GM19324 (cell line): ENCODE measurements around the gene EIF2S3B.

Experiments used
- ATAC-seq: cut with Tn5 transposase; IDR thresholded peaks from one replicate; pipeline ENCODE4 v1.9.1; 2021; ENCODE audit warnings: mild to moderate bottlenecking, moderate library complexity; ENCODE audit not compliant: unreplicated experiment, low FRiP score

EIF2S3B gene

DNA sequence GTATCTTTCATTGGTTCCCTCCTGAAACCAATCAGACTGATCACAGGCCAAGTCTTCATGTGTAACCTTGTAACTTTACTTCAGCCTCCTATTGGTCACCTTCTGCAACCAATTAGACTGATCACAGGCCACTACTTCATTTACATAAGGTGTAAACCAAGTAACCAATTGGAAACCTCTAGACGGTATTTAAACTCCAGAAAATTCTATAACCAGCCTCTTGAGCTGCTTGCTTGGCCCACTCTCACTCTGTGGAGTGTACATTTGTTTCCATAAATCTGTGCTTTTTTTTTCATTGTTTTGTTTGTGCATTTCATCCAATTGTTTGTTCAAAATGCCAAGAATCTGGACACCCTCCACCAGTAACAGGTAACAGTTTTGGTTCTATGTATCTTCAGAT, 47.5 kb downstream of the EIF2S3B start:
- ATAC-seq = no peak

DNA sequence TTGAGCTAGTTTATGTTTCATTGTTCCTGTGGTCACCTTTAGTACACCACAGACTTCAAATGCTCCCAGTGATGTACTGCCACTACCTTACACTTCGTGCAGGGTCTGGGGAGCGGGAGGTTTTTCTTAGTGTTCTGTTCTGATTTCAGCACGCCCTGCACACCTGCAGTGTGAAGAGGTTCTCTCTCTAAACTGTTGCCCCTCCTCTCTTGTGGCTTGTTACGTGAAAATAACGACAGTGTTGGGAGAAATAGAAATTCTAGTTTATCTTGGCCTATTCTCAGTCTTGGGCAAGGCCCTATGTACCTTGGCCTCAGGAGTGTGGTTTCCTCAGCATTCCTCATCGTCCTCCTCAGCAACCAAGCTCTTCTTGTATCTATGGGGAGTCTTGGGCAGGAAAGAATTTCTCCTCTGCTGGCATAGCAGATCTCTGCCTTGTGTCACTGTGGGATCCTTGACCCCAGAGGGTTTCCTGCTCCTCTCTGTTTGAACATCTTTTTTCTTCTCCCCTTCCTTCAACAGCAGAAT, 48.6 kb downstream of the EIF2S3B start:
- ATAC-seq = no peak

DNA sequence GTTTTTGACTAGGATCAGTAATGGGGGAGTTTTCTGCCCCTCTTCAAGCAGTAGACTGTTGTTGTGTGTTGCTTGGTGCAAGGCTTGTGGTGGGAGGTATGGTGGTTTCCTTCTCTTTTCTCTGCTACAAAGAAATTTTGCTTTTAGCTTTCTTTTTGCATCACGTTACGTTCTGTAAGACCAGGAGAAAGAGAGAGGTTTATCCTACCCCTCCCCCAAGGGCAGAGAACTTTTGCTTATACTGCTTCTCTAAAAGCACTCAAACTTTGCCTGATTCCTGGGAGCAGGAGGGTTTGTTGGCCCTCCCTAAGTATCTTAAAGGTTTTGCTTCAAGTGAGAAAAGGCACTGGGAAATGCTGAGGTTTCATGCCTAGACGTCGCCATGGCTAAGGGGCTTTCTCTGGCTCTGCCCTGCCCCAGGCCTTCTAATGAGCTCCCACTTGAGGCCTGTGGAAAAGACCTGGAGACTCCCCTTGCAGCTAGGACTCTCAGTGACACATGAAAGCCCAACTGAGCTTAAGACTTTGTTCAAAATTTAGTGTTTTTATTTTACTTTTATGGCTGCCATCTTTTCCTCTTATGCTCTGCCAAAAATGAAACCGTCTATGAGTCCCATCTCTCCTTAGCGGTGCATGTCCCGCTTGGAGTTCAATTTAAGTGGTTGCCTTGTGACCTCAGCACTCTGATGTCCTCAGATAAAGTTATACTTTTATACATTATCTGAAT, 49.2 kb downstream of the EIF2S3B start:
- ATAC-seq = no peak

DNA sequence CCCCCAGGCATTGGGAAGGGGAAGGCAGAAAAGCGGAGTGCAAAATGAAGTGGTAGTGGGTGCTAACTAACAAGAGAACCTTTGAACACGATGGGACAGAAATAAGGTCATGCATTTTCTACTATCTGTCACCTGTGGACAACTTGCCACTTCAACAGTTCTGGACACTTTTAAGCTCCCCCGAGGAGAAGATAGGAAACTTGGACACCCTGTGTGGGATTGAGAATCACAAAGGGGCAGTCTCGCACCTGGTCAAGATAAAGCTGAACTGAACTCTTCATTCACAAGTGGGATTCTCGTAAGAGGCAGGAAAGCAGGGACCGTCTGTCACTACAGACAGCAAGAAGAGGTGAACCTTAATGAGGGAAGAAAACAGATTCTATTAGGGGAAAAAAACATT, 51.6 kb downstream of the EIF2S3B start:
- no peak for ATAC-seq

DNA sequence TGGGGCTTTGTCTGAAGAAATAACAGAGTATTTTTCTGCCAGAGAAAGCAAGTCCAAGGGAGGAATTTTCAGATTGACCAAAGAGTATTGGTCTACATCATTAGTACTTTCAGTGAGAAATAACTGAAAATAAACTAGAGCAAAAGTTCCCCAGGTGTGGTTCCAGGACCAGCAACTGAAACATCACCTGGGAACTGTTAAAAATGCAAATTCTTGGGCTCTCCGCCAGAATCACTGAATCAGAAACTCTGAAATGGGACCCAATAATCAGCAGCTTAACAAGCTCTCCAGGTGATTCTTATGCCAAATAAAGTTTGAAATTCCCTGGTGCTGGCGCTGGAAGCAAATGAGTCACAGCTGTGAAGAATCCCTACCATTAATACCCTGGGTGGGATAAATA, 52.1 kb downstream of the EIF2S3B start:
- no peak for ATAC-seq
